Uterus (tissue), 2 donors: ENCODE data around the gene SPI1.

Experiments used
- CTCF ChIP-seq, 4 experiments: fragments of 200-600 bp in 2 of 4; fragments of 450-650 bp in 2 of 4; sonication (generic) in 2 of 4; IDR thresholded peaks; one replicate each; pipeline ENCODE4 v1.5.1; 2016 to 2019; ENCODE audit warnings: antibody characterized with exemption in 4 of 4, mild to moderate bottlenecking in 2 of 4, moderate library complexity in 1 of 4
- POLR2A ChIP-seq, 2 donors: fragments of 450-650 bp; IDR thresholded peaks; one replicate each; pipeline ENCODE4 v1.6.1; 2016; ENCODE audit warnings: antibody characterized with exemption in 2 of 2, mild to moderate bottlenecking in 1 of 2, moderate library complexity in 1 of 2

GRCh38 chr11:47403571-47403970, 25.2 kb upstream of the SPI1 start:
- TF ChIP-seq CTCF (IDR thresholded peaks at IDR 0.05) (no peak), POLR2A (IDR thresholded peaks at IDR 0.05) (no peak)
